Activated CD4-positive, alpha-beta T cell treated with anti-CD3 and anti-CD28 coated beads, Interleukin-2, Interleukin-6, amounts not matched to agents 100 ng/mL and 50 ng/mL, durations not matched to agents 16 hours and 8 hours (primary cell): Measurements from ENCODE around the gene BHLHE40.
"Not testable (repeated sequence)": the region's sequence is repeated elsewhere in the genome, so short reads cannot be mapped to it uniquely, and the experiment has no call there.

ENCODE experiments used
- DNase-seq: peaks from one replicate; pipeline ENCODE4 v3.0.0-alpha.2; 2020

BHLHE40 gene

DNA sequence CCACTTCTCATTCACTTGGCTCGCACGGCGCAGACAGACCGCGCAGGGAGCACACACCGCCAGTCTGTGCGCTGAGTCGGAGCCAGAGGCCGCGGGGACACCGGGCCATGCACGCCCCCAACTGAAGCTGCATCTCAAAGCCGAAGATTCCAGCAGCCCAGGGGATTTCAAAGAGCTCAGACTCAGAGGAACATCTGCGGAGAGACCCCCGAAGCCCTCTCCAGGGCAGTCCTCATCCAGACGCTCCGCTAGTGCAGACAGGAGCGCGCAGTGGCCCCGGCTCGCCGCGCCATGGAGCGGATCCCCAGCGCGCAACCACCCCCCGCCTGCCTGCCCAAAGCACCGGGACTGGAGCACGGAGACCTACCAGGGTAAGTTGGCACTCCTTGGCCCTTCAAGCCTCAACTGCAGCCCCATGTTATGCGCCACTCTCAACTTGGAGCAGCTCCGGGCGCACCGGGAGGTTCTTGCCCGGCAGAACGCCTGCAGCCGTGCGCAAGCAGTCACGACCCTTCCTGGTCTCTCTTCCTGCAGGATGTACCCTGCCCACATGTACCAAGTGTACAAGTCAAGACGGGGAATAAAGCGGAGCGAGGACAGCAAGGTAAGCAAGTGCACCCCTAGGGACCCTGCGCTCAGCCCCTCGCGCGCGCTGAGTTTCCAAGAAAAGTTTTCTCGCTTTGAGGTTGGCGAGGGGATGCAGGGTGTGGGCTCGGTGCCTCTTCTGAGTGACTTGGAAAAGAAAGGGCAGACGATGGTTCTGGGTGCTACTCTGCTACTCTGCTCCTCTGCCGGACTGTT, at the start of gene BHLHE40:
TSS of gene BHLHE40 (plus strand) at position 10 of the 801 bp plus-strand sequence. CDS start at position 292, 282 bp downstream.
- no peak for DNase-seq

DNA sequence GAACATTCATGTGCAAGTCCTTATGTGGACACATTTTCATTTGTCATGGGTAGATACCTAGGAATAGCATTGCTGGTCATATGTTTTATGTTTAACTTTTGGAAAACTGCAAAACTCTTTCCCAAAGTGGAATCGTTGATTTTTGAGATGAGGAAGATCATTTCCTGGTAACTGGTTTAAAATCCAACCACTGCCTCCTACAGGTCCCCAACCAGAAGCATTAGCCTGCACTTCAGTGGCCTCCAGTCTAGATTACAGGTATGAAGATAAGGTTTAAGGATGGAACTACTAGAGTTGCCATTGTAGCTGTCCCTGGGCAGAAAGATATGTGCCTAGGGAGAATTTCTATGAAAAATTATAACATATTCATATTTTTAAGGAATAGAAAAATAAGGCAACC, 48.7 kb upstream of the BHLHE40 start:
- no peak for DNase-seq

DNA sequence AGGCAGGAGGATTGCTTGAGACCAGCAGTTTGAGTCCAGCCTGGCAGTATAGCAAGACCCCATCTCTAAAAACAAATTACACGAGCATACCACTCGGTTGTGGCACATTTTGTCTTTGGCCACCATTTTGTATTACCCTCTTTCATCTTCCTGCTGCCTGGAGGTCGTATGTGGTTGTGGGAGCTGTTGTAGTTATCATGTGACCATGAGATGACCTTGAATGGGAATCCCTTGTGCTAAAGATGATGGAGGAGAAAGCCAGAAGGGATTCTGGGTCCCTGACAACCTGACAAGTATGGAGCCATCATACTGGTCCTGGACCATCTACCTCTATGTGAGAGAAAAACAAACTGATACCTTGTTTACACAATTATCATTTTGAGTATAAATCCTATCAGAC, 45.2 kb upstream of the BHLHE40 start:
- DNase-seq, result no peak

DNA sequence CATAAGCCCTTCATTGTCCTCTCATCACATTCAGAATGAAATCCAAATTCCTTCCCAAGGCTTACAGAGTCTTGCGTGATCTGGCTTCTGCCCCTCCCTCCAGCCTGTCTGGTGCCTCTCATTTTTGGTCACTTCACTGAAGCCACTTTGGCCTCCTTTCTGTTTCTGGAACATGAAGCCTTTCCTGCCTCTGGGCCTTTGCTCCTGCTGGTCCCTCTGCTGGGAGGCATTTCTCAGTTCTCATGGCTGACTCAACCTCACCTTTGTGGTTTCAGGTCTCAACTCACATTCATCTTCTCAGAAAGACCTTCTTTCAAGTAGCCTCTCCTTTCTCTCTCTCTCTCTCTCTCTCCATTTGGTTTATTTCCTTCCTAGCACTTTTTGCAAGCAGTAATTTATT, 43.9 kb upstream of the BHLHE40 start:
- DNase-seq, result peak; percentile 53

DNA sequence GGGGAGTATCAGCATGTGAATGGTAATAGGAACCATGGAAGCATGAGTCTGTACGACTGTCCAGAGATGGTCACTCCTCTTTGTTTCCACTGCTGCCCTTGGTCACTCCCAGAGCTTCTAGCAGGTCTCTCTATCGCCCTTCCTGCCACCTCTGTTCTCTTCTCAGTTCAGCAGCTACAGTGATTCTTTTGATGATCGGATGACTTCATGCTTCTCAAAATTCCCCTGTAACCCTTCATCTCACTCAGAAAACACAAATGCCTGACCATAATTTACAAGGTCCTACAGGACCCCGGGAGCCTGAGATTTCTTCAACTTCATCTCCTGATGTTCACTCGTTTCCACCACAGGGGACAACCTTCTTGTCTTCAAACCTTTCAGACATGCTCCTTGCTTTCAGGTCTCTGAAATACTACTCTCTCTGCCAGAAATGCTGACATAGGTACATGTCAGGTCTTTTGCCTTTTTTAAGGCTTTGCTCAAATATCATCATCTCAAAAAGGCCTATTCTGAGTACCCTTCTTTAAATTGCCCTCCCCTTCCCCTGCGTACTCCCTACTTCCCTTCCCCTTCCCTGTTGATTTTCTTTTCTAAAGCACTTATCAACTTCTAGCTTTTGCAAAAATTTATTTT, 42.1 kb upstream of the BHLHE40 start:
- DNase-seq, result no peak

DNA sequence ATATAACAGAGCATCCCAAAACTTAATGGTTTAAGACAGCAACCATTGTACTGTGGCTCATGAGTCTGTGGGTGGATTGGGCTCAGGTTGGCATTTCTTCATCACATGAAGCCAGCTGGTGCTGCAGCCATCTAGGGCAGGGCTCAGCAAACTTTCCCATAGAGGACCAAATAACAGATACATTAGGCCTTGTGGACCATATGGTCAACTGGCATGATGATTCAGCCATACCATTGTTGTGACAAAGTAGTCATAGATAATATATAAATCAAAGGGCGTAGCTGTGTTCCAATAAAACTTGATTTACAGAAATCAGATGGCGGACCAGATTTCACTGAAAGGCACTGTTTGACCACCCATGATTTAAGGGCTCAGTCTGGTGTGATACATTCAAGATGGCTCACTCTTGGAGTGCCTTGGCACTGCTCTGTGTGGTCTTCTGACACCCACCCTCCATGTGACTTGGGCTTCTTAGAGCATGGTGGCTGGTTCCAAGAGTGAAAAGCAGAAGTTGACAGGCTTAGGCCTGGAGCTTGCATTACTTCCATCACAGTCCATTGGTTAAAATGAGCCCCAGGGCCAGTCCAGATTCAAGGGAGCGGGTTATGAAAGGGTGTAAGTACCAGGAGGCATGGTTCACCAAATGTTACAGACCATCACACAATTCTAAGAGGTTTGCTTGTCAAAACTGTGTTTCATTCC, 40.8 kb upstream of the BHLHE40 start:
- DNase-seq, result no peak

DNA sequence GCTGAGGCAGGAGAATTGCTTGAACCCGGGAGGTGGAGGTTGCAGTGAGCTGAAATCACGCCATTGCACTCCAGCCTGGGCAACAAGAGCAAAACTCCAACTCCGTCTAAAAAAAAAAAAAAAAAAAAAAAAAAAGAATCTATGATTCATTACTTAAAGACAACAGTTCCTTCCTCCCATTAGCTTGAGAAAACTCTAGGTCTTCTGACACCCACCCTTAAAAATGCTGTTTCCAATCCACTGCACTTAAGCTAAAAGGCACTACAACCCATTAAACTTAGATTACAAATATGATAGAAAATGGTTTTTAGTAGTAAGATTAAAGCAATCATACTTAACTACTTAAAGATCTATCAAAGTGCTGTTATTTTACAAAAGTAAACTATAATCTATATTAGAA, 40.0 kb upstream of the BHLHE40 start:
- DNase-seq, result no peak

DNA sequence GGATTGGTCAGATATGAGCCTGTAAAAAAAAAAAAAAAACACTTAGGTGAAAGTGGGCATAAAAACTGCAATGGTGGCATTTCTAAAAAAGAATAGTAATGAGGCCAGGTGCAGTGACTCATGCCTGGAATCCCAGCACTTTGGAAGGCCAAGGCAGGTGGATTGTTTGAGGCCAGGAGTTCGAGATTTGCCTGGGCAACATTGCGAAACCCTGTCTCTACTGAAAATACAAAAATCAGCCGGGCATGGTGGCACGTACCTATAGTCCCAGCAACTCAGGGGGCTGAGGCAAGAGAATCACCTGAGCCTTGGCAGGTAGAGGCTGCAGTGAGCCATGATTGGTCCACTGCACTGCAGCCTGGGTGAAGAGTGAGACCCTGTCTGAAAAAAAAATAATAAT, 38.3 kb upstream of the BHLHE40 start:
- DNase-seq, result no peak

DNA sequence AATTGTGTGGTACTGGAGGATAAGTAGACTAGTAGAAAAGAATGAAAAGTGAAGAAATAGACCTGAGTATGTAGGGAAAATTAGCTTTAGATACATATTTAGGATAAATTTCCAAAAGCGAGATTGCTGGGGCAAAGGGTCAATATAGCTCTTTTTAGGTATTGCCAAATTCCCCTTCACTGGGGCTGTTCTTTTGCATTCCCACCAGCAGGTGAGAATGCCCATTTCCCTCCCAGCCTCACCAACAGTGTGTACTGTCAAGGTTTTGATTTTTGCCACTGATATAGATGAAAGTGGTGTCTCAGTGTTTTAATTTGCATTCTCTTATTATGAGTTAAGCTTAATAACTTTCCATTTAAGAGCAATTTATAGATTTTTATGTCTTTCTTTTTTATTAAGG, 35.7 kb upstream of the BHLHE40 start:
- DNase-seq, result no peak

DNA sequence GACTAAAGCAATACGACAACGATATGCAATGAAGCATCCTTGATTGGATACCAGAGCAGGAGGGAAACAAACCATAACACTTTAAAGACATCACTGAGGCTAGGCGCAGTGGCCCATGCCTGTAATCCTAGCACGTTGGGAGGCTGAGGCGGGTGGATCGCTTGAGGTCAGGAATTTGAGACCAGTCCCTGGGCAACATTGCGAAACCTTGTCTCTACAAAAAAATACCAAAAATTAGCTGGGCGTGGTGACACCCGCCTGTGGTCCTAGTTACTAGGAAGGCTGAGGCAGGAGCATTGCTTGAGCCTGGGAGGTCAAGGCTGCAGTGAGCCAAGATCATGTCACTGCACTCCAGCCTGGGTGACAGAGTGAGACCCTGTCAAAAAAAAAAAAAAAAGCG, 33.9 kb upstream of the BHLHE40 start:
- no peak for DNase-seq

DNA sequence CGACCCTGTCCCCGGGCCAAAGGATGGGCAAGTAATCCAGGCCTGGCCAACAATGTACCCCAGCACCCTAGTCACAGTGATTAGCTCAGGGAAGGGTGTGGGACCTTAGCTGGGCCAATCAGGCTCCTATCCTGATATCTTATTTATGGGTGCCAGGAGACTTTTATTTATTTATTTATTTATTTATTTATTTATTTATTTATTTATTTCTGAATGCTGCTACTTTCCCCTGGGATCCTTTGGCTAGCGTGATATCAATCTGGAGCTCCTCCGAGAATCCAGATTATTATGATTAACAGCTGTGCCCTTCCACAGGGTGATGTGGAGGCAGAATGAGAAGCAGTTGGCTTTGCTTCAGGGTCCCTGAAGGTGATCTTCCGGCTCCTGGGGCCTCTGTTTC, 32.2 kb upstream of the BHLHE40 start:
- DNase-seq, result no peak

DNA sequence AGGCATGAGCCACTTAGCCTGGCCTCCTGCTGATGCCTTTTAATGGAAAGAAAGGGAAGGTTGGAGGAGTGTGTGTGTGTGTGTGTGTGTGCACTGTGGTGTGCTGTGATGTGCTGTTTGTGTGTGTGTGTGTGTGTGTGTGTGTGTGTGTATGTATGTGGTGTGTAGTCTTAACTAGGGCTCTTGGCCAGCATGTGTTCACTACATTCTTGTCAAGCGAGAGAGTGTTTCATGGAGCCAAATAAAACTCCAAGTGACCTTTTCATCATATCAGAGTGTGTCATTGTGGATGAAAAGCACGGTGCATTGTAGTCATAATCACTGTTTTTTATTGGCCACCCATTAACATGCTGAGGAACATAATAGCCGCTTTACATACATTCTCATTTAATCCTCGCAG, 30.8 kb upstream of the BHLHE40 start:
- DNase-seq, result no peak

DNA sequence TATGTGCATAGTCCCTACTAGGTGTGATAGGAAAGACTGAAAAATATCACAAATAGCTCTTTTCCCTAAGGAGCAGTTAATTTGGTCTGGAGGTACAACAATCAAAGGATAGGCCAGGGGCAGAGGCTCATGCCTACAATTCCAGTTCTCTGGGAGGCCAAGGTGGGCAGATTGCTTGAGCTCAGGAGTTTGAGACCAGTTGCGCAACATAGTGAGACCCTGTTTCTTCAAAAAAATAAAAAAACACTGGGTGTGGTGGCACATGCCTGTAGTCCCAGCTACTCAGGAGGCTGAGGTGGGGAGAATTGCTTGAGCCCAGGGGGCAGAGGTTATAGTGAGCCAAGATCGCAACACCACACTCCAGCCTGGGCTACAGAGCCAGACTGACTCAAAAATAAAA, 30.2 kb upstream of the BHLHE40 start:
- DNase-seq, result no peak

DNA sequence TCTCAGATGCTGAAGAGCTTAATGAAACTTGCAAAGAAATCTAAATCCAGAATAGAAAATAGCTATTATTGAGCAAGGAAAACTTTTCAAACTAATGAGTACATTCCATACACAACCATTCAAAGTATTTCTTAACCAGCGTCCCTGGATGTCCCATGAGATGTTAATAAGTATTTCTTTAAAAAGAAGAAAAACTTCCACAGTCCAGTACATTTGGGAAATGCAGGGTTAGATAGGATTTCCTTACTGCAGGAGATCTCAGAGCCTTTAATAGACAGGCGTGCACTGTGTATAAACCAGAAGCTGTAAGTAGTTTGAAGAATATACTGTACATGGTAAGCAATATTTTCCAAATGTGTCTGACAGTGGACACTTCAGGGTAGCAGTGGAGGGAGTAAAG, 29.6 kb upstream of the BHLHE40 start:
- no peak for DNase-seq

DNA sequence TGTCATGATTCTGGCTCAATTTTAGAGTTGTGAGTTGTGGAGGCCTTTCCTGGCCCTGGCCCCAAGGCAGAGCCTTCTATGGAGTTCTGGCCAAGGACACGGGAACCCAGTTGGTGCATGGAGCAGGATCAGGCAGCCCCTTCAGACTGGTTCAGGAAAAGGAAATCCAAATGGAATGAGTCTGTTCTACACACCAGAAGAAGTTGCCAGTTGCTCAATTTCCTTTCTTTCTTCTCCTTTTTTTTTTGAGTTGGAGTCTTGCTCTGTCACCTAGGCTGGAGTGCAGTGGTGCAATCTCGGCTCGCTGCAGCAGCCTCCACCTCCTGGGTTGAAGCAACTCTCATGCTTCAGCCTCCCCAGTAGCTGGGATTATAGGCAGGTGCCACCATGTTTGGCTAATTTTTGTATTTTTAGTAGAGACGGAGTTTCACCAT, 28.9 kb upstream of the BHLHE40 start:
- no peak for DNase-seq

DNA sequence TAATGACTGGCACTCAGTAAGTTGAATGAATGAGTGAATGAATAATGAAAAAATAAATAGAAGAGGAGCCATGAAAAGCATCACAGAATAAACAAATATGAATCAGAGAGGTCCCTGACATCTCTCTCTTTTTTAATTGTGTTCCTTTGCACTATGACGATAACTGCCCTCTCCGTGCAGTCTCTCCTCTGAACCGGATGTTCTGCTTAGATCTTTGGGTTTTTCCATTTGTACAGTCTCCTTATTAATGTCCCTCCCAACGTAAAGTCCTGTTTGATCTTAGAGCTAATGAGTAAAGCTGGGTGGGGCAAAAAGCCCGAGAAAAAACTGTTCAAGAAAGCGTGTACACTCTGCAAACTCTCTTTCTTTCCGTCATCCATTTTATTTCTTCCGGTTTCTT, 28.3 kb upstream of the BHLHE40 start:
- DNase-seq, result no peak

DNA sequence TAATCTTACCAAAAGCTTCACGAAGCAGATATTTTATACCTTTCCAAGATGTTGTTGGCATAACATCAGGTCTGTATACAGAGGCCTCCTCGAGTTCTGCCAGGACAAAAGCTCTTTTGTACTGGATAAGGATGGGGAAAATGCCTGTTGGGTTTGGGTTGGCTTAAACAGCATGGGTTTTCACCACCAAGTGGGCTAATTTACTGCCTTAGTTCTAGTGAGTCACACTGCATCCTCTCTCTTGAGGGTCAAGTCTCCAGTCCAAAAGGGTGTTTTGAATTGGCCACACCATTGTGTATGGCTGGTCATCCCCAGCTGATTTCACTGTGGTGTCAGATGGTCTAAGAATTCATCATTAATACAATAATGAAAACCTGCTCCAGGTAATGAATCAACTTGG, 26.1 kb upstream of the BHLHE40 start:
- no peak for DNase-seq

DNA sequence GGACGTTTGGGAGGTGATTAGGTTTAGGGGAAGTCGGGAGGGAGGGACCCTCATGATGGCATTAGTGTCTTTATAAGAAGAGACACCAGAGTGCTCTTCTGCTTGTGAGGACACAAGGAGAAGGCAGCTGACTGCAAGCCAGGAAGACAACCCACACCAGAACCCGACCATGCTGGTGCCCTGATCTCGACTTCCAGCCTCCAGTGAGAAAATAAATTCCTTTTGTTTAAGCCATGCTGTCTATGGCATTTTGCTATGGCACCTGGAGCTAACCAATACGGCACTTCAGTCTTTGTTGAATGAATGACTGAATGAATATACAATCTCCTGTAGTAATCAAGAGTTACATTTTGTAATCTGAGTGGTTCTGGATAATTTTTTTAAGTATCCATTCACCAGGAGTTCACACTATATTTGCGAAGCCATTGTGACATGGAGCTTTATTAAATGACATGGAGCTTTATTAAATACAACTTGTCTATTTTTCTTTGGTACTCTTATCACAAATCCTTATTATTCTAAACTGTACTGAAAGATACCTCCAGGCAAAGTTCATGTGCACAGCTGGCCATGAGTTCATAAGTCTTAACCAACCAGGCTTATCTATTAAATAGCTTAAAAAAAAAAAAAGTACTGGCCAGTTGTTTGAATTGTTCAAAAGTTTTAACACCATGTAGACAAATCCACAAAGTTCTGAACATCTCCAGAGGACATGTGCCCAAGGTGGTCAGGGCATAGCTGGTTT, 24.8 kb upstream of the BHLHE40 start:
- no peak for DNase-seq

DNA sequence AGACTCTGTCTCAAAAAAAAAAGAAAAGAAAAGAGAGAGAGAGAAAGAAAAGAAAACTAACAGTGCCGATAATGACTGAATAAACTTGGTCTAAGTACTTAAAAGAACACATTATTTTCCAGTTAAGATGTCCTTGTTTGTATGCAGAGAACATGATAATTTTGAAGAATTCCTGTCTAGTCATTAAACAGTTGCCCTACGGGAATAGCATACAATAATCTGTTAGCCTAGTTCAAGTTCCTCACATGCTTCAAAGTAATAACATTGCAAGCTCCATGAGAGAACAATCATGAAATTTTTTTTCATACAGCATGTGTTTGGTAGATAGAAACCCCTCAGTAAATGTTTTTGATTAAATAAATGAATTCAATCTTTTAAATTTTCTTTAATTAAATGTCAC, 23.1 kb upstream of the BHLHE40 start:
- no peak for DNase-seq

DNA sequence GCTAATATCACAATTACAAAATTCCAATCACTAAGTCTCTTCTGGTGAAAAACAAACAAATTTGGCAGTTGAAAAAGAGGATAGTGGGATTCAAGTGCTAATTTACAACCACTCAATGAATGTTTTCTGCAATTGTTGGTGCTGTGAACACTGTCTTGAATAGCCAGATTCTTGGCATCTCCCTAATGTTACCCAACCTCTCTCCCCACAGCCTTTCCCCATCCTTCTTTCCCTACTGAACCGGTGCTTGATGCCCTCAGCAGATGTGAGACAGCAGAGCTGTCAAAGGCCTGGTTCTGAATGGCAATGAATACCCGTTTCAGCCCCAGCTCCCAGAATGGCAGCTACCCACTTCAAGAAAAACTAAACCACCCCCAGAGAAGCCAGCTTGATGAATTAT, 22.5 kb upstream of the BHLHE40 start:
- DNase-seq, result no peak

DNA sequence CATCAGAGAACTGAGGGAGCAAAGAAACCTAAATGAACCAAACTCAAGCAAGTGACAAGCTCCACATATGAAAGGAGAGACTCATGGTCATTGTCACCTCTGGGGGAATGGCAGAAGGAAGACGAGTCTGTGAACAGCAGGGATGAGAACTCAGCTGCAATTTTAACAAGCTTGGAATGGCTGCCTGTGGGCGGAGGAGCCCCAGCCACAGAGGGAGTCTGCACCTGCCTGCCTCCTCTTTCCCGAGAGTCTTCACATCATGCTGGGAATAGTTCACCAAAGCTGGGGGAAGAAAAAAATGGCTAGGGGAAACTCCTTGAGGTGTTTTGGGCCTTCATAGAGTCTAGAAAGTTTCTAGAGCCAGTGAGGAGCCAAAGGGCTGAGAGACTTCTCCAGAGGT, 21.3 kb upstream of the BHLHE40 start:
- DNase-seq, result no peak

DNA sequence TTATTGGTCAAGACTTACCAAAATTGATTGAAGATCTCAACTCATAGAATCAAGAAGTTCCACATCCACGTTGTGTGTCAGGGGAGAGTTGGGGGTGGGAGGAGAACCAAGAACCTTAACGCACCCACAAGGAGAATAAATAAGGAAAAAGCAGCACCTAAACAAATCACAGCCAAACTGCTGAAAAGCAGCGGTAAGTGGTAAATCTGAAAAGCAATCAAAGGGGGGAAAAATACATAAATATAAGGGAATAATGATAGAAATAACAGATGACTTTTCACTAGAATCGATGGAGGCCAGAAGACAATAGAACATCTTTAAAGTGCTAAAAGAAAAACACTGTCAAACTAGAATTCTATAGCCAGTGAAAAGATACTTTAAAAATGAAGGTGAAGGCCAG, 20.1 kb upstream of the BHLHE40 start:
- DNase-seq, result no peak

DNA sequence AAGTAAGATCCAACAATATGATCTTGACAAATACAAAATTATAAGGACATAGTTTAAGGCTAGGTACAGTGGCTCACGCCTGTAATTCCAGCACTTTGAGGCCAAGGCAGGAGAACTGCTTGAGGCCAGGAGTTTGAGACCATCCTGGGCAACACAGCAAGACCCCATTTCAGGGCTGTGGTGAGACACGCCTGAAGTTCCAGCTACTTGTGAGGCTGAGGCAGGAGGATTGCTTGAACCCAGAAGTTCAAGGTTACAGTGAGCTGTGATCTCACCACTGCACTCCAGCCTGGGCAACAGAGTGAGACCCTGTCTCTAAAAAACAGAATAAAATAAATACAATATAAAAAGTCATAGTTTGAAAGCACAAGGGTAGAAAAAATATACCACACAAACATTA, 17.4 kb upstream of the BHLHE40 start:
- DNase-seq, result not testable (repeated sequence)
